Activated T-cell treated with anti-CD3 and anti-CD28 coated beads, Interleukin-2, amount 50 U/mL, for 4 hours (primary cell): ENCODE measurements around the gene BCL2. TPM values are rescaled to one million over a fixed set of nuclear protein-coding genes. Genes with fewer than 3 reads are reported as not detected.

Experiments
- ATAC-seq, 2 donors: fragments of 200-7000 bp; cut with Tn5 transposase; one replicate each; pipeline ENCODE4 v1.10.0; 2021
- DNase-seq: peaks from one replicate; pipeline ENCODE4 v3.0.0-alpha.2; 2020
- H3K27me3 Mint-ChIP-seq: one replicate; pipeline ENCODE4 v1.8.0; 2021; ENCODE audit warnings: low read depth, mixed read lengths
- H3K36me3 Mint-ChIP-seq: one replicate; pipeline ENCODE4 v1.8.0; 2022; ENCODE audit warnings: mixed read lengths; ENCODE audit not compliant: insufficient read depth
- H3K4me1 Mint-ChIP-seq: one replicate; pipeline ENCODE4 v1.8.0; 2021; ENCODE audit warnings: low read depth, mixed read lengths
- H3K4me3 Mint-ChIP-seq: one replicate; pipeline ENCODE4 v1.8.0; 2021; ENCODE audit warnings: mild to moderate bottlenecking, moderate library complexity, mixed read lengths
- H3K9me3 Mint-ChIP-seq: one replicate; pipeline ENCODE4 v1.8.0; 2021; ENCODE audit warnings: mixed read lengths
- total RNA-seq, 3 donors: library from RNA; stranded (reverse); gene quantifications; one replicate each; pipeline ENCODE4 v1.2.1, GENCODE V29; 2021

The BCL2 gene
- total RNA-seq, 3 donors from 2014 or later, result 45.0 to 71.4 (median 66.6) TPM

DNA sequence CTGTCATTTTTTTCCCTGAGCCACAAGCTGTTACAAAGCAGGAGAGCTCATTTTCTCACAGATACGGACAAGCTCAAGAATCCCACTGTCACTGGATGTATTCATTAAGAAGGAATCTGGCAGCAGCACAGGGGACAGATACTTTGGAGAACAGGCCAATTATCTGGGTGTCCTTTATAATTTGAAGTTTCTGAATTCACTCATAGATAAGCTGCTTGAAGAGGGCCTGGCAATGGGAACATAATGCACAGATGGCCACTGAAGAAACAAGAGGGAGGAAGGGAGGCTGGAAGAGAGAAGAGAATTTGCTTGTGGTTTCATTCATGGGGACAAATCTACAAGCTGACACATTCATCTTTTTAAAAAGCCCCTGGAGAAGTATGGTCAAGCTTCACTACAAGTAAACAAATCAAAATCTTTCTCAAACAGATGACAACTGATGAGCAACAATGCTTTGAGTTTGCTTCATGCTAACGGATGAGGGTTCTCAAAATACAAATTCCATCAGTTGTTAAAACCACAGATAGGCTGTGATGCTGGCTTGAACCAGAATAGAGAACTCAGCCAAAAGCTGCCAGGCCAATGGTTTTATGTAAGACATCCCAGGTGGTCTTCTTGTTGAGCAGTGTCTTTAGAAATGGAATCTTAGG lies 11.9 kb downstream of the BCL2 start:
- no peaks in the 10 kb centered on the region for H3K9me3 Mint-ChIP-seq

DNA sequence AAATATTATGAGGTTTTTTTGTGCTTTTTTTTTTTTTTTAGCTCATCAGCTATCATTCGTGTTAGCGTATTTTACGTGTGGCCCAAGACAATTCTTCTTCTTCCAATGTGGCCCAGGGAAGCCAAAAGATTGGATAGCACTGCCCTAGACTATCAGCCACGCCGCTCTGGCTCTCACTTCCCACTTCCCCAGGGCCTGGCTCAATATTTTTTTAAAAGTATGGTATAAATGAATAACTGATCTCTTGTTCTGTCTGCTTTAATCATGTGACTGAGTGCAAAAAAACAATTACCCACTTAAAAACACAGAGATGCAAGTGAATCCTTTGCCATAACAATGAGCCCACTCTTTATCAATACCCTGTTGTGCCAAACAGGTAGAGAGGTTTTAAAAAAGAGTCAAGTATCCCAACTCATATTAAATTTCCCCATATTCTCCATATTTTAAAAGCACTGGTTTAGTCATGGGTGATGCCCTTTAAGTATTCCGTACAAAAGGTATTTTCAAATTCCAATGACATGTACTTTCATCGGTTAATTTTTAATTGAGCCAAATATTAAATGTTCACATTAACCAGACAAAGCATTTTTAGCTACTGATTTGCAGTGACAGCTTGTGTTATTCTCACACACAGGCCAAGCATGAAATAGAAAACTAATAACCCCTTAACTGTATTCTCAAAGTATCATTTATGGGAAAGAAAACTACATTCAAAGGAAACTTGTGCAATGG lies 12.6 kb downstream of the BCL2 start:
- H3K27me3 Mint-ChIP-seq, result no peaks in the 10 kb centered on the region
- peaks cover 38% of the 10 kb centered on the region for H3K36me3 Mint-ChIP-seq
- peaks cover 91% of the 10 kb centered on the region for H3K4me1 Mint-ChIP-seq
- no peak for DNase-seq
- no peak for ATAC-seq
- no peaks in the 10 kb centered on the region for H3K9me3 Mint-ChIP-seq
- peak overlapping the region; percentile 16 for H3K4me3 Mint-ChIP-seq

More for the DNA sequence above, 11.9 kb downstream of the BCL2 start:
- no peak for ATAC-seq
- peaks cover 38% of the 10 kb centered on the region for H3K36me3 Mint-ChIP-seq
- no peak overlapping the region for H3K4me3 Mint-ChIP-seq
- peaks cover 91% of the 10 kb centered on the region for H3K4me1 Mint-ChIP-seq
- H3K27me3 Mint-ChIP-seq, result no peaks in the 10 kb centered on the region
- no peak for DNase-seq

DNA sequence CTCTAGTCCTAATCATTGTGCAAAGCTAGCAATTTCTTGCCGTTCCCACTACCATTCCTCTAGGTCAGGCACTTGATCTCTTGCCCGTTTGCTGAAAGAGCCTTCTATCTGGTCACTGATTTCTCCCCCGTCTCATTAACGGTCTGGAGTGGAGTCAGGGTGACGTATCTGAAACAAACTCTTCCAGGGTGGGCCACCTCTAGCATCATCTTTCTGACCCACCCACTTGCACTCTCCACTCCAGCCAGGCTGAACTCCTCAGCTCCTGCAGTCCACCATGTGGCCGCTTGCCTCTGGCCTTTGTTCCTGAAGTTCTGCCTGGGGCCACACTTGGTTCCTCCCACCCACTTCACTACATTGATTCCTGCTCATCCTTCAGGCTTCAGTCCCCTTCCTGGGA lies 13.3 kb downstream of the BCL2 start:
- H3K4me3 Mint-ChIP-seq, result no peak overlapping the region
- peaks cover 91% of the 10 kb centered on the region for H3K4me1 Mint-ChIP-seq
- no peaks in the 10 kb centered on the region for H3K9me3 Mint-ChIP-seq
- no peaks in the 10 kb centered on the region for H3K27me3 Mint-ChIP-seq
- H3K36me3 Mint-ChIP-seq, result peaks cover 39% of the 10 kb centered on the region
- ATAC-seq, result no peak
- DNase-seq, result no peak

DNA sequence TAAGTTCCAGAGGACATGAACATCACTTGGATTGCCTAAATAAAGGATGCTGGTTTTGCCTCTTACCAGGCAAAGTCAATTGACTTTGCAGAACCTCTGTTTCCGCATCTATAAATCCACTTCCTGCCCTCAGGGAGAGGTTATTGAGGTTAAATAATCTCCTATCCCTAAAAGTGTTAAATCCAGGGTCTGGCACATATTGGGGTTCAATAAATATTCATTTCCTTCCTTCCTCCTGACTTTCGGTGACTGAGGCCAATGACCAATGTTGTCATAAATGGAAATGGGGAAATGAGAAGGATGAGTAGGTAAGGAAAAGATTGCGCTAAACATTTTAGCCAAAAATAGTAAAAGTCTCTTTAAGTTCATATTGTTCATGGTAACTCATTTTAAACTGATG lies 16.0 kb downstream of the BCL2 start:
- H3K36me3 Mint-ChIP-seq, result peaks cover 46% of the 10 kb centered on the region
- no peak for DNase-seq

DNA sequence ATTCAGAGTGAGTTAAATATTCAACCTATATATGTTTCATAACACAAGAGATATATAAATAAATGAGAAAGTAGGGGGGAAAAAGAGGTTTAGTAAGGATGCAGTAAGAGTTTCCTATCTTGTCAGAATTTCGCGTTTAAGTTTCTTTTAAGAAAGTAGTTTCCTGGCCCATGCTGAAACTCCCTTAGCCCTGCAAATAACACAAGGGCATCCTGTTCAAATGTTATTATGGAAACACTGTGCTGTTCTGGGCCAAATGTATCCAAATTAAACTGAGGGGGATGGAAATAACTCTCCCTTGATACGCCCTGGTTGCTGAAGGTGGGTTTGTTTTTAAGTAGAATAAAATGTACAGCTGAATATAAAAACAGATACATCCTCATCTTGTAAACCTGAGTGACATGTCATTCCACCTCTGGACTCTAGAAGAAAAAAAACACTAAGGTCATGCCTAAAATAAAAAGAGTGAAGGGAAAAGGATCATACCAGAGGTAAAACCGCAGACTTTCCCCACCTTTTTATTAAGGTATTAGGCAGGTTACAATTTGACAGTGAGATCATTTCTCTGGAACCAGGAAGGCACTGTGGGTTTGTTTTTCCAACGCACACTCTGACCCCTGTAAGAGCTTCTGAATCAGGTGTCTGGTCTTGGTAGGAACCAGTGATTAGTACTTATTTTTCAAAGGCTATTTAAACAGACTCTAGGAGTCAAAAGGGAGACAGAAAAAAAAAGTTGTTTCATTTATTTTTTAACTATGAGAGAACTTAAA lies 16.7 kb downstream of the BCL2 start:
- peaks cover 52% of the 10 kb centered on the region for H3K36me3 Mint-ChIP-seq
- H3K4me3 Mint-ChIP-seq, result peak overlapping the region; percentile 60
- H3K27me3 Mint-ChIP-seq, result no peaks in the 10 kb centered on the region
- H3K9me3 Mint-ChIP-seq, result no peaks in the 10 kb centered on the region
- peak; percentile 33 for DNase-seq
- H3K4me1 Mint-ChIP-seq, result peaks cover 97% of the 10 kb centered on the region
- ATAC-seq, result peak; percentile 8 to 28

More for the DNA sequence above, 16.0 kb downstream of the BCL2 start:
- Mint-ChIP-seq H3K4me3 (peak overlapping the region; percentile 8), H3K27me3 (no peaks in the 10 kb centered on the region), H3K4me1 (peaks cover 95% of the 10 kb centered on the region), H3K9me3 (no peaks in the 10 kb centered on the region)
- no peak for ATAC-seq

DNA sequence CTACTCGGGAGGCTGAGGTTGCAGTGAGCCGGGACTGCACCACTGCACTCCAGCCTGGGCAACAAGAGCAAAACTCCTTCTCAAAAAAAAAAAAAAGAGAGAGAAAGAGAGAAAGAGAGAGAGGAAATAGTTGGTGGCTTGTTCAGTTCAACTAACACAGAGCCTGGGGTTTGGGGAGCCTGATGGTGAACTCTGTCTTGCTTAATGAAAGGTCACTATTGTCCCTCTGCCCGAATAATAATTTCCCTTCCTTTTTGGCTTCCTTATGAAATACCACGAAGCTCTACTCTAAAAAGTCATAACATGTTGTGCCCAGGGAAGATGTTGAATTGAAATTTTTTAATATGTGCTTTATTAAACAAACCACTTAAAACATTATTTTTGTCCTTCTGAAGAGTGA lies 17.3 kb downstream of the BCL2 start:
- no peak for ATAC-seq
- no peaks in the 10 kb centered on the region for H3K27me3 Mint-ChIP-seq
- no peak for DNase-seq
- H3K4me3 Mint-ChIP-seq, result peak overlapping the region; percentile 60
- H3K36me3 Mint-ChIP-seq, result peaks cover 52% of the 10 kb centered on the region
- H3K9me3 Mint-ChIP-seq, result no peaks in the 10 kb centered on the region
- H3K4me1 Mint-ChIP-seq, result peaks cover 94% of the 10 kb centered on the region

DNA sequence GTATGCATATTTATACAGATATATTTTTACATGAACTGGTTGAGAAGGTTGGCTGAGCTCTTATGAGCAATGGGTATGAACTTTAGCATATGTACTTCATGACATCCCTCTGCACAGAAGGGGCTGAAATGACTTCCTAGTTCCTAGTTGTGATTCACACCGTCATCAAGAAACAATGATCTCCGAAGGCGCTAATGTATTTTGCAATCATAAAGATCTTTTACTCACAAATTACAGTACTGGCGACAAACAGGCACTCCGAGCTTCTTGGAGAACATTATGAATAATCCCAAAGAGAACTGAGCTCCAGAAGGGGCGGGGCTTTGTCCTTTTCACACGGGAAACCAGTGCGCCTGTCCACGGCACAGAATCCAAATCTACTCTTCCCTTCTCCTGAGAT lies 18.1 kb downstream of the BCL2 start:
- Mint-ChIP-seq H3K9me3 (no peaks in the 10 kb centered on the region), H3K36me3 (peaks cover 47% of the 10 kb centered on the region), H3K4me3 (peak overlapping the region; percentile 60), H3K27me3 (no peaks in the 10 kb centered on the region), H3K4me1 (peaks cover 88% of the 10 kb centered on the region)
- ATAC-seq (peak; percentile 16 to 46), DNase-seq (no peak)

DNA sequence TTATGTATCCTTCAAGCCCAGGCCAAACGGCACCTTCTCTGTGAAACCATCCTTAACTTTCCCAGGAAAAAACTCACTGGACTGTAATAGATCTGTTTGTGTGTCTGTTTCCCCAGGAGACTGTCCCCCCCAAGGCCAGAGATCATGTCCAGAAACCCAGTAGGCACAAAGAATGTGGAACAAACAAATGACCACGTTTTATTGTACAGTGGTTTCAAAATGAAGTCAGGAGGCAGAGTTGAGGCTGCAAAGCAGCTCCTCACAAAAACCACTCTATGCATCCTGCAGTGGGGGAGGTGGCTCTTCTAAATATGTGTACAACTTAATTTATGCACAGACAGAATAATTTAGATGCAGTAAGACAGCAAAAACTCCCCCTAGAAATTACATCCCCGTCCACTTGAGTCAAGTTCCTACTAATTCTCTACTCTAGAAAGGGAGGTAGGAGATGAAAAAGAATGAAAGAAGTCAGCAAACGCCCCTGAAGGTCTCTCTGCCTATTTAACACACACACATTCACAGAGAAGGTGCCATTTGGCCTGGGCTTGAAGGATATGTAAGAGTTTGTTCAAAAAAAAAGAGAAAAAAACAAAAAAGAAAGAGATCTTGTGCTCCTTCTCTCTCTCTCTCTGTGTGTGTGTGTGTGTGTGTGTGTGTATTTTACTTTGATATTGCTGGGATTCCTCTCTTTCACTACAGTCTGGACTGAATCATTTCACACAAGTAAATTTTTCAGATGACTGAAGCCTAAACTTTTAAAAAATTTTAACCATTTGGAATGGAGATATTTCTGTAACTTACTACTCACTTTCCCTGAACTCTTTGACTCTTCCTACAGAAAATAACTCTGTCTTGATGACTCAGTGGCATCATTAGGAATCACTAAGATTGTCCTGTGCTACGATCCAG lies 19.5 kb downstream of the BCL2 start:
- ATAC-seq (peak; percentile 81), DNase-seq (no peak)
- peaks cover 49% of the 10 kb centered on the region for H3K36me3 Mint-ChIP-seq
- no peaks in the 10 kb centered on the region for H3K27me3 Mint-ChIP-seq
- peak overlapping the region; percentile 46 for H3K4me3 Mint-ChIP-seq
- no peaks in the 10 kb centered on the region for H3K9me3 Mint-ChIP-seq
- peaks cover 86% of the 10 kb centered on the region for H3K4me1 Mint-ChIP-seq

DNA sequence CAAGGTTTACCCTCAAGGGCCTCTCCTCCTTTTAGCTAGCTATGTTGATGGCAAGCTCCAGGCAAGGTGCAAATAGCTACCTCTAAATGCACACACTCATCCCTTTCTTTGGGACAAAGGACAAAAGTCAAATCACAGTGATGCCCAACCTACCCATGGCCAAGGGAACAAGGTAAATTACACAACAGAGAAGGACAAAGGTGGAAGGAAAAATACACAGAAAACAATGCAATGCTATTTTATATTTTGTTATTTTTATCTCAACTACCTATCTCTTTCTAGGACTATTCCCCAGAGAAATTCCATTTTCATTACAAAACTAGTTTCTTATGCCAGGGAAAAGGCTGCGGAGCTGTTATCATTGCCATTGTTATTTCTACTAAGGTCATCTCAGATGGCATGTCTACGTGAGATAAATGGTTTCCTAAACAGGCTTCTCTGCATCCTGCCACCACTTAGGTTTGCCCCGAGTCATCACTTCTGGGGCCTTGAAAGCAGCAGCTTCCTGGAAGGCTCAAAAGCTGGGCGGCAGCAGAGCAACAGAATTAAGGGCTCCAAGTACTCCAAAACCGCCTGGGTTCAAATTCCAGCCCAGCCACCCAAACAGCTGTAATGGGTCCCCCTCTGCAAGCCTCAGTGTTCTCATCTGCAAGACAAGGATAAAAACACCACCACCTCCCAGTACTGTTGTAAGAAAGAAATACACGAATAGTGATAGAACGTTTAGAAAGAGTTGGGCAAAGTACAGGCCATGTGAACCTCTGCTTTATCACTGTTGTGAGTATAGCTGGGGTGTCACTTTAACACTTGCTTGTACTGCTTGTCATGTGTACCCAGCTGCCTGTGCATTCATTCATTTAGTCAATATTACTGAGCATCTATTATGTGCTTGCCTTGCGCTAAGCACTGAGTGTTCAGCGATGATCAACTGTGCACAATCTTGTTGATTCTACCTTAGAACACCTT lies 20.9 kb downstream of the BCL2 start:
- H3K27me3 Mint-ChIP-seq, result no peaks in the 10 kb centered on the region
- H3K4me1 Mint-ChIP-seq, result peaks cover 72% of the 10 kb centered on the region
- H3K4me3 Mint-ChIP-seq, result peak overlapping the region; percentile 8
- no peaks in the 10 kb centered on the region for H3K9me3 Mint-ChIP-seq
- DNase-seq, result no peak
- no peak for ATAC-seq
- peaks cover 46% of the 10 kb centered on the region for H3K36me3 Mint-ChIP-seq

DNA sequence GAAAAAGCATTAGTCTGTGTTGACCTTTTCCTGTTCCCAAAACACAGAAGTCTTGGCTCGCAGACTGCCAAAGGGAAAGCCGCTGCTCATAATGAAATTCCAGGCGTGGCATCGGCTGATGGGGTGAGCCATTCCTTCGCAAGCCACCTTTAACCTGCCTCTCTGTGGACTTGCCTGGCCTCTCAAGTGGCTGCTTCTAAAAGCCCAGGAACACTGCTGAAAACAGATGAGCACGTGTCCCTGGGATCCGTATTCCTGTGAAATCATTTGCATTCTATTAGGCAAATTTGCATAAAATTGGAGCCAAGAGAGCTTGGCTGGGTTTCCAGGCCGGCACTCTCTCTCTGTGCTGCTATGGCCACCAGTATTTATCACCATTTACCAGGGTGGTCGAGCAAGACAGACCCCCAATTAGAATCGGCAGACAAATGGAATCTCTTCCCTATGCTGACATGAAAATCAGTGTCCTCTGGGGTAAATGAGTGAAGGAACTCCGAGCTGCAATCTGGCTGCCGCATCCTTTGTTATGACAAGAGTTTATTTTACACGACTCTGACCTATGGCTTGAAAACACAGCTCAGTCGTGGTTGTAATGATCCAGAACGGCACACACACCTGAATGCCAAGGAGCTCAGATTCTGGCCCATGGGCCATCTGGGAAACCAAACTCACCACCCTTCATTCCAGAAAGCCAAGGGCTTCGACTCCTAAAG lies 21.7 kb downstream of the BCL2 start:
- peaks cover 63% of the 10 kb centered on the region for H3K4me1 Mint-ChIP-seq
- no peaks in the 10 kb centered on the region for H3K27me3 Mint-ChIP-seq
- peaks cover 55% of the 10 kb centered on the region for H3K36me3 Mint-ChIP-seq
- no peak overlapping the region for H3K4me3 Mint-ChIP-seq
- no peak for DNase-seq
- no peak for ATAC-seq
- H3K9me3 Mint-ChIP-seq, result no peaks in the 10 kb centered on the region

DNA sequence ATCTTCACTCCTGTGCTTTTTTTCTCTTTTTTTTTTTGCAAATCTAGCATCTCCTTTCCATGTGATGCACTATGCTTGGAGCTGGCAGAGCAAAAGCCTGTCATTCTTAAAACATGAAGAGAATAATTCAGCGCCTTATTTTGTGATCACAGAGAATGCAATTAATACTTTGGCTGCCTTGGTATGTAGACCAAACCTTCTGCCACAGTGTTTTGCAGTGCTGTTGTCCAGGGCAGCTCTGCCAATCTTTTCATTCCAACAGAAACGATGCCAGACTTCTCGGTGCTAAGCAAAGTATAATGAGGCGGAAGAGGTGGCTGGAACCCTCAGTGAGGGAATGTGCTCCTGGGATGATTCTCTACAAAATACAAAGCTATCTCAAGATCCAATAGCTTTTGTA lies 25.6 kb downstream of the BCL2 start:
- DNase-seq (no peak), ATAC-seq (no peak)
- Mint-ChIP-seq H3K36me3 (peaks cover 51% of the 10 kb centered on the region), H3K9me3 (no peaks in the 10 kb centered on the region), H3K4me3 (no peak overlapping the region), H3K27me3 (no peaks in the 10 kb centered on the region), H3K4me1 (peaks cover 24% of the 10 kb centered on the region)

DNA sequence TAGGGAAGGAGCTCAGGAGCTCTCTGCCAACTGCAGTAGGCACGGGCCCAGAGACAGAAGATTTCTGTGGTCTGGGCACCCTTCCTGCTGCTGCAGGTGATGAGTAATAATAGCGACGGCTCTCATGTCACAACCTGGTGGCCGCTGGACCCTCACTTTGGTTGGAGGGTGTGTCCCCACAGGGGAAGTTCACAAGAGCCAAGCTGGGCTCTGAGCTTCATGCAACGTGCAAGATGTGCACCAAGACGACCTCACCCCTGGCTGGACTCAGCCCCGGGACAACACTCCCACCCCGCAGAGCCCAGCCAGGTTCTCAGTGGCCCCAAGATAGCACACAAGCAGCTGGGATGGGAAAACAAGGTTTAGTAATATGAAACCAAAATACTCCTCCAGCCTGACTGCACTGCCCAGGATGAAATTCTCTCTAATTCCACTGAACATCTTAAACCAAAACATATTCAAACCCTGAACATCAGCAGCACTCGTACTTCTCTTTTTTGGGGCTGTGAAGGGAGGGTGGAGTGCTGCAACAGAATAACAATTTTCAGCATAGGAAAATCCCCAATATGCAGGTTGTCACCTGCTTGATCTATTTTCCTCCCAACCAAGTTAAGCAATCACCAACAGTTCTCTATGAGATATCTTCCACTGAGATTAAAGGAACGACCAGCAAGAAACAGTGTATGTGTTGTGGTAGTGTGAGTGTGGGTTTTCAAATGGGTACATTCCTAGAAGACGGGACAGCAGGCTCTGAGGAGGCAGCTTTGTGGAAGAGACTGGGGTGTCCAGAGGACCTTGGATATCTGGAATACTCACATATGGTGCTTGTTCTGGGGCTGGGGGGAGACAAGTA lies 26.5 kb downstream of the BCL2 start:
- ATAC-seq, result peak; percentile 33 to 41
- peak overlapping the region; percentile 29 for H3K4me3 Mint-ChIP-seq
- no peak for DNase-seq
- no peaks in the 10 kb centered on the region for H3K27me3 Mint-ChIP-seq
- H3K36me3 Mint-ChIP-seq, result peaks cover 46% of the 10 kb centered on the region
- no peaks in the 10 kb centered on the region for H3K9me3 Mint-ChIP-seq
- peaks cover 16% of the 10 kb centered on the region for H3K4me1 Mint-ChIP-seq
